GM12801 (cell line): Measurements from ENCODE around the gene ANKRD16.

ENCODE experiments used
- CTCF ChIP-seq: IDR thresholded peaks from one replicate; pipeline ENCODE4 v1.5.1; 2011; ENCODE audit warnings: control low read depth; ENCODE audit not compliant: insufficient read length; ENCODE audit errors: extremely low read depth

ANKRD16 gene

GRCh38 chr10:5812283-5813090 is 77.2 kb downstream of the ANKRD16 start:
- TF ChIP-seq CTCF = no peak
